K562 (cell line): Measurements from ENCODE around the gene PYGO2. TPM values are rescaled to one million over a fixed set of nuclear protein-coding genes. Genes with fewer than 3 reads are reported as not detected.

Experiments
- CBFA2T3 ChIP-seq: fragments of 450-650 bp; IDR thresholded peaks from 2 replicates; pipeline ENCODE4 v1.6.1; 2017
- CTBP1 ChIP-seq: fragments of 450-650 bp; IDR thresholded peaks from 2 replicates; pipeline ENCODE4 v1.6.1; 2016; ENCODE audit warnings: borderline replicate concordance
- DIDO1 ChIP-seq: fragments of 450-650 bp; IDR thresholded peaks from 2 replicates; pipeline ENCODE4 v1.6.1; 2016; ENCODE audit warnings: low read depth, missing biosample characterization, missing genetic modification characterization
- EP400 ChIP-seq: fragments of 450-650 bp; IDR thresholded peaks from 2 replicates; pipeline ENCODE4 v1.6.1; 2017; ENCODE audit warnings: antibody characterized with exemption, mild to moderate bottlenecking, moderate library complexity
- HDAC1 ChIP-seq, 2 experiments: fragments of 450-650 bp; IDR thresholded peaks; 2 replicates each; pipeline ENCODE4 v1.6.1; 2016 to 2017; ENCODE audit warnings: inconsistent platforms in 1 of 2, mild to moderate bottlenecking in 1 of 2, moderate library complexity in 1 of 2
- KLF1 ChIP-seq: fragments of 450-650 bp; IDR thresholded peaks from 2 replicates; pipeline ENCODE4 v1.6.1; 2016; ENCODE audit warnings: missing genetic modification characterization, missing compliant biosample characterization
- KLF13 ChIP-seq: fragments of 450-650 bp; IDR thresholded peaks from 2 replicates; pipeline ENCODE4 v1.6.1; 2016; ENCODE audit warnings: missing genetic modification characterization, low read depth, mild to moderate bottlenecking, missing compliant biosample characterization, moderate library complexity, borderline replicate concordance
- MEIS2 ChIP-seq: fragments of 450-650 bp; IDR thresholded peaks from 2 replicates; pipeline ENCODE4 v1.6.1; 2014; ENCODE audit warnings: mild to moderate bottlenecking; ENCODE audit not compliant: partially characterized antibody
- MTA3 ChIP-seq: fragments of 450-650 bp; formaldehyde crosslinking; IDR thresholded peaks from 2 replicates; pipeline ENCODE4 v1.6.1; 2017; ENCODE audit warnings: mild to moderate bottlenecking, borderline replicate concordance
- MYC ChIP-seq, 2 experiments: fragments of 250-450 bp in 1 of 2; sonication (Bioruptor Pico) in 1 of 2; IDR thresholded peaks; 2 replicates each; pipeline versions ENCODE4 v1.5.1 to v1.6.1; 2012 to 2021; ENCODE audit warnings: low read depth in 2 of 2, borderline replicate concordance in 1 of 2, improper control_type of control experiment in 1 of 2, low read length in 1 of 2, mild to moderate bottlenecking in 1 of 2, moderate library complexity in 1 of 2
- NR2C2 ChIP-seq, 2 experiments: fragments of 200-800 bp in 1 of 2; sonication (Bioruptor generic) in 1 of 2; sonication (generic) in 1 of 2; formaldehyde crosslinking in 1 of 2; IDR thresholded peaks; 2 replicates each; pipeline versions ENCODE4 v1.6.1 to v1.8.0; 2016 to 2022; ENCODE audit warnings: mild to moderate bottlenecking in 1 of 2, missing compliant biosample characterization in 1 of 2, missing genetic modification characterization in 1 of 2, missing genetic modification reagents in 1 of 2
- NRF1 ChIP-seq, 2 experiments: fragments of 450-650 bp; IDR thresholded peaks in 1 of 2; conservative IDR thresholded peaks in 1 of 2; 2 replicates each; pipeline ENCODE4 v1.6.1; 2014; ENCODE audit warnings: mild to moderate bottlenecking in 2 of 2
- PBX2 ChIP-seq, 2 experiments: IDR thresholded peaks in 1 of 2; conservative IDR thresholded peaks in 1 of 2; 2 replicates each; pipeline ENCODE4 v1.6.1; 2016; ENCODE audit warnings: low read depth in 2 of 2, mild to moderate bottlenecking in 1 of 2, missing compliant biosample characterization in 1 of 2, missing genetic modification characterization in 1 of 2, moderate library complexity in 1 of 2
- PHB ChIP-seq: fragments of 250-450 bp; sonication (Bioruptor Pico); IDR thresholded peaks from 2 replicates; pipeline ENCODE4 v1.5.0; 2021
- RCOR1 ChIP-seq, 2 experiments: IDR thresholded peaks; 2 replicates each; pipeline ENCODE4 v1.6.1; 2012; ENCODE audit warnings: low read depth in 2 of 2, low read length in 2 of 2, borderline replicate concordance in 1 of 2, improper control_type of control experiment in 1 of 2
- SMARCA4 ChIP-seq: fragments of 450-650 bp; IDR thresholded peaks from 2 replicates; pipeline ENCODE4 v1.6.1; 2016
- TEAD4 ChIP-seq, 2 experiments: sonication (generic) in 1 of 2; formaldehyde crosslinking in 1 of 2; IDR thresholded peaks; 2 replicates each; pipeline versions ENCODE4 v1.6.1 to v1.8.0; 2012 to 2022; ENCODE audit warnings: borderline replicate concordance in 1 of 2, inconsistent platforms in 1 of 2, low read length in 1 of 2, mild to moderate bottlenecking in 1 of 2, missing genetic modification reagents in 1 of 2
- ZNF224 ChIP-seq: sonication (generic); formaldehyde crosslinking; IDR thresholded peaks from 2 replicates; pipeline ENCODE4 v1.8.0; 2022; ENCODE audit warnings: mild to moderate bottlenecking, missing genetic modification reagents
- ZNF23 ChIP-seq: fragments of 250-450 bp; sonication (Bioruptor Pico); IDR thresholded peaks from 2 replicates; pipeline ENCODE4 v1.4.0; 2020; ENCODE audit warnings: mild to moderate bottlenecking
- ZNF239 ChIP-seq: fragments of 250-450 bp; sonication (Bioruptor Pico); IDR thresholded peaks from 2 replicates; pipeline ENCODE4 v1.4.0; 2020; ENCODE audit warnings: mild to moderate bottlenecking
- ZNF347 ChIP-seq: fragments of 450-650 bp; formaldehyde crosslinking; IDR thresholded peaks from 2 replicates; pipeline ENCODE4 v1.4.0; 2020; ENCODE audit warnings: low read depth, mild to moderate bottlenecking, moderate library complexity
- ZNF668 ChIP-seq: fragments of 250-450 bp; sonication (Bioruptor Pico); IDR thresholded peaks from 2 replicates; pipeline ENCODE4 v1.8.0; 2022; ENCODE audit warnings: mild to moderate bottlenecking, inconsistent platforms
- ZNF740 ChIP-seq, 3 experiments: fragments of 200-800 bp in 1 of 3; sonication (Bioruptor generic) in 1 of 3; sonication (generic) in 1 of 3; formaldehyde crosslinking in 1 of 3; IDR thresholded peaks; 2 replicates each; pipeline versions ENCODE4 v1.6.1 to v1.8.0; 2016 to 2022; ENCODE audit warnings: mild to moderate bottlenecking in 2 of 3, missing compliant biosample characterization in 2 of 3, missing genetic modification characterization in 2 of 3, missing genetic modification reagents in 1 of 3
- polyA plus RNA-seq, 8 experiments: library from polyadenylated mRNA; depleted of rRNA in 4 of 8; stranded (reverse) in 5 of 8; unstranded in 3 of 8; fragments of >200 nt; fragmentation: Nextera tagmentation in 2 of 8; fragmentation: Illumina TruSeq in 1 of 8; extraction: Ambion mirVana in 2 of 8; extraction: Trizol in 1 of 8; gene quantifications; 2 replicates each; pipeline versions ENCODE4 v1.2.1 to v1.2.3, GENCODE V29; 2011 to 2014; ENCODE audit warnings: inconsistent platforms in 1 of 8, missing spikeins in 1 of 8
- total RNA-seq, 7 experiments: library from RNA; depleted of rRNA in 6 of 7; stranded (reverse); fragments of >200 nt in 6 of 7; fragmentation: Illumina TruSeq in 2 of 7; extraction: Trizol in 2 of 7; gene quantifications; 2 replicates each; pipeline versions ENCODE4 v1.2.1 to v1.2.3, GENCODE V29; 2011 to 2021; ENCODE audit warnings: low replicate concordance in 1 of 7
- TF ChIP-seq, protein P1 (sequence below): fragments of 450-650 bp; IDR thresholded peaks from 2 replicates; pipeline ENCODE4 v1.6.1; 2016

PYGO2 gene
- total and polyA plus RNA-seq, 9 of the 15 experiments (the other 6 are each of a cell fraction or from before 2014, with no cell fraction given): 8.3 to 36.2 (median 18.2) TPM

DNA sequence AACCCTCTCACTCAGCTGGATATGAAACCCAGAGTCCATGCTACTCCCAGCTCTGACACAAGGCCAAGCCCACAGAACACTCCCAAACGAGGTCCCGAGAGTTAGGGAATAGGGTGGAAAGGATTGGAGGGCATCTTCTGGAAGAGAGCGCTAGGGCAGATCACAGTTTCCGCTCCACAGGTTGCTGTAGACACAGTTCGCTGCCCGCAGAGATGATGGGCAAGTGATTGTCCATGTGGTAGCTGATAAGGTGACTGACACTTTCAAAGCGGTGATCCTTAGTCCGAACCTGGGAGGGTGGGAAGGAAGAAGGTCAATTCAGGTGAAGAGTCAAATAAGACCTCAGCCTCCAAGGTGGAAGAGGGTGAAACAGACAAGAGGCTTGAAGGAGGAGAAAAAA lies 2.1 kb upstream of the PYGO2 start (continued):
- TF ChIP-seq DIDO1 (tag): no peak
- no peak for TF ChIP-seq KLF13 (tag)
- peak; percentile 92 for TF ChIP-seq CTBP1
- TF ChIP-seq ZNF239: no peak
- peak; percentile 49 for TF ChIP-seq TEAD4 (IDR thresholded peaks at IDR 0.05; ENCODE audit: low read length)
- TF ChIP-seq TEAD4 (CRISPR knock-in tag; IDR thresholded peaks at IDR 0.05; ENCODE audit: borderline replicate concordance): no peak
- TF ChIP-seq PBX2 (CRISPR knock-in tag; IDR thresholded peaks at IDR 0.05; ENCODE audit: low read depth): 0 out of 2 replicates have a peak, but pooled peaks have one; percentile 31
- TF ChIP-seq PBX2 (tag; conservative IDR thresholded peaks at IDR 0.05; ENCODE audit: low read depth): peak; percentile 72
- TF ChIP-seq, protein P1, sequence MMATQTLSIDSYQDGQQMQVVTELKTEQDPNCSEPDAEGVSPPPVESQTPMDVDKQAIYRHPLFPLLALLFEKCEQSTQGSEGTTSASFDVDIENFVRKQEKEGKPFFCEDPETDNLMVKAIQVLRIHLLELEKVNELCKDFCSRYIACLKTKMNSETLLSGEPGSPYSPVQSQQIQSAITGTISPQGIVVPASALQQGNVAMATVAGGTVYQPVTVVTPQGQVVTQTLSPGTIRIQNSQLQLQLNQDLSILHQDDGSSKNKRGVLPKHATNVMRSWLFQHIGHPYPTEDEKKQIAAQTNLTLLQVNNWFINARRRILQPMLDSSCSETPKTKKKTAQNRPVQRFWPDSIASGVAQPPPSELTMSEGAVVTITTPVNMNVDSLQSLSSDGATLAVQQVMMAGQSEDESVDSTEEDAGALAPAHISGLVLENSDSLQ: peak; percentile 94
- peak; percentile 77 for TF ChIP-seq MEIS2
- peak; percentile 32; the same call in 1 of the 2 replicates for TF ChIP-seq EP400
- TF ChIP-seq SMARCA4: peak; percentile 36; the same call in 1 of the 2 replicates
- no peak for TF ChIP-seq KLF1 (tag)
- TF ChIP-seq CBFA2T3: peak; percentile 73
- TF ChIP-seq ZNF224 (CRISPR knock-in tag): no peak
- no peak for TF ChIP-seq ZNF347 (CRISPR knock-in tag)
- no peak for TF ChIP-seq PHB
- TF ChIP-seq NRF1 (conservative IDR thresholded peaks at IDR 0.05 in 1 of 2, IDR thresholded peaks at IDR 0.05 in 1 of 2): no peak
- TF ChIP-seq HDAC1 (IDR thresholded peaks at IDR 0.05): 0 out of 4 replicates have a peak, but pooled peaks of 1 of the 2 experiments have one; percentile 25
- no peak for TF ChIP-seq ZNF23
- TF ChIP-seq MYC (IDR thresholded peaks at IDR 0.05; ENCODE audit: low read depth, low read length): 0 out of 2 replicates have a peak, but pooled peaks have one; percentile 37
- TF ChIP-seq MYC (CRISPR knock-in tag; IDR thresholded peaks at IDR 0.05; ENCODE audit: borderline replicate concordance, low read depth): no peak
- no peak for TF ChIP-seq MTA3
- peak in 1 of 2 experiments; percentile 72; a peak in 1 of 4 replicates for TF ChIP-seq RCOR1 (IDR thresholded peaks at IDR 0.05; ENCODE audit: borderline replicate concordance in 1 of 2, low read depth in 2 of 2, low read length in 2 of 2)
- TF ChIP-seq NR2C2 (CRISPR knock-in tag; IDR thresholded peaks at IDR 0.05): no peak
- no peak for TF ChIP-seq NR2C2 (tag; IDR thresholded peaks at IDR 0.05)
- no peak for TF ChIP-seq ZNF740 (CRISPR knock-in tag; IDR thresholded peaks at IDR 0.05)
- no peak for TF ChIP-seq ZNF740 (tag; IDR thresholded peaks at IDR 0.05)
- no peak for TF ChIP-seq ZNF668 (CRISPR knock-in tag)
